ENCODE results near the gene PHTF2.
"Not testable (repeated sequence)": the region's sequence is repeated elsewhere in the genome, so short reads cannot be mapped to it uniquely, and the experiment has no call there.

PHTF2 gene

DNA sequence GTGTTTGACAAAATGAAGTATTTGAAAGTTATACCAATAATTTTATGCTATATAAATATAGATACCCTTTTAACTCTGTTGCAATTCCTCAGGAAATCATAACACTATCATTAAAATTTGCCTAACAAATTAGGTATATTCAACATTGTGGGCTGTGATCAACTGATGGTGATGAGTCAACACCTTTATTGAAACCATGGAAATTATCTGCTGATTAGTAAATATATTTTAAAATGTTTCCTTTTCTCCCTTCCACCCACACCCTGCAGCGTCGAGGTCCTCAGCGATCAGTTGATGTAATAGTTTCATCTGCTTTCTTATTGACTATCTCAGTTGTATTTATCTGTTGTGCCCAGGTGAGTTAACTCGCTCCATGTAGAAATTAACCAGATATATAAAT is 143.9 kb downstream of the PHTF2 start:
- no peak for FAIRE-seq

DNA sequence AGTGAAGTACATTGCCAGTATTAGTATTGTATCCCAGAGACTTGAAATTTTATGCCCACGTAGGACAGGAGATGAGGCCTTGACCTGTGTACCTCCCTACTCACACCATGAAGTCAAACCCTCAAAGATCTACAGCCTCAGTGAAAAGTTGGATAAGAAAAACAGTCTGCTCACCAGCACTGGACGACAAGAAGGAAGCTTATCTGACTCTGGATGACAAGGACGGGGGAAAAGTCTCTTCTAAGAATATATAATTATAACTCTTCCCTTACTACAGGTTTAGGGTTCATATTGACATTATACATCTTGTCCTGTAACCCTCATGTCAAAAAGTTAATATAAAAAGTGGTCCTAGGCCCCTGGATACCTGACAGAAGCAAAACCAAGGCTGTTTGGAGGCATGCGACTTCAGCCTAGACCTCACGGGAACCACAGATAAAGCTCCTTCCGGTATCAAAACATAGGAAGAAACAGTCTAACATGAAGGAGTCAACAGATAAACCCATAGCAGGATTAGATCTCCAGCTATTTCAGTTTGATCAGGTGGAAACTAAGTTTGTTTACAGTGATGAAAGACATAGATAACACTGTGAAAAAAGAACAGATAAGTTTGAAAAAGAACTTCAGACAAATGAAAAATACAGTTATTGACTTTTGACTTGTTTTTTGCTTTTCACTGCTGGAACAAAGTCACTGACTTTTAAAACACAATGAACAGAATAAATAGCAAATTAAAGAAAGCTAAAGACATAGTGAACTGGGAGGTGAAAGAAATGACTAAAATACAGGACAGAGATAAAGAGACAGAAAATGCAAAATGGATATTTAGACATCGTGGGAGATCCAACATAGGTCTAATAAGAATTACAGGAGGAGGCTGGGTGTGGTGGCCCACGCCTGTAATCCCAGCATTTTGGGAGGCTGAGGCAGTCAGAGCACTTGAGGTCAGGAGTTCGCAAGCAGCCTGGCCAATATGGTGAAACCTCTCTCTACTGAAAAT is 145.9 kb downstream of the PHTF2 start:
- FAIRE-seq = no peak

DNA sequence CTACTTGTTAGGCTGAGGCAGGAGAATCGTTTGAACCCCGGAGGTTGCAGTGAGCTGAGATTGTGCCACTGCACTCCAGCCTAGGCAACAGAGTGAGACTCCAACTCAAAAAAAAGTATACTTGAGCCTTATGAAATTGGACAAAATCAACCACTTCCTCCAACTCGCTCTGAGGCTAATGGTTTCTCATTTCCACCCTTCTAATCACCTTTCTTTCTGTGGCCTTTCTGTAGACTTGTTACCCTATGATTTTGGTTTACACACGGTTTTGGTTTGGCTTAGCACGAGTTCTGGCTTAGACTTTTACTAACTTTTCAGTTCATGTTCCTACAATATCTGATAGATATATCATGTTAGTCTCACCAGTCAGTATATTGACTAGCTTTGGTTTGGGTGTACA is 152.0 kb downstream of the PHTF2 start:
- FAIRE-seq = no peak

DNA sequence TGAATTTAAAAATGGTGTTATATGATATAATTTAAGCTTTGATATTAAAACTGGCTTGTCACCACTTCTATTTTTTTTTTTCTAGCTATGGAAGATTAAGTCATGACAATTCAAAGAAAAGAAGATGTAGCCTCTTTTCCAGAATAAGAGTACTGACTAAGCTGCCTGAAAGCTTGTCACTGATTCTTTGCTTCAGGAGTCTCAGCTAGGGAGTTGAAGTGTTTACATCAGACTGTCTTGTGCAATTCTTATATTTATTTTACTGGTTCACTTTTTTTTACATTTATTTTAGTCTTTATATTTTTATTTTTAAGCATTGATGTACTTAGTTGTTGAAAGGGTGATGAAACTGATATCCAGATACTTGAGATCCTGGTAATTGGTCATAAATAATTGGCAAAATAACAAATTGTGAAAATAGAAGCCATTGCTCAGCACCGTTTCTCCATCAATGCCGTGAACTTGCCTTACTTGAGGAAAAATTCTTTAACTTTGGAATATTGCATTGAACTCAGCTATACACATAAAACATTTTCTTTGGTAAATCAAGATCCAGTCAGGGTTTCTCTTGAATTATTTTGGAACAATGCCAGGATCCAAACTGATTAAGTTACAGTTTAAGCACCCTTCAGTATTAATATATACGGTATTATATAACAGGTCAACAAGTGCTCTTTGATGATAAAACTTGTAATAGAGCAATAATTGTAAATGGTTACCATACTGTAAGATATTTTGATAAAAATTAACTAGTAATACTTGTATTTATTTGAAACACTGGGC is 156.4 kb downstream of the PHTF2 start:
- FAIRE-seq = no peak

DNA sequence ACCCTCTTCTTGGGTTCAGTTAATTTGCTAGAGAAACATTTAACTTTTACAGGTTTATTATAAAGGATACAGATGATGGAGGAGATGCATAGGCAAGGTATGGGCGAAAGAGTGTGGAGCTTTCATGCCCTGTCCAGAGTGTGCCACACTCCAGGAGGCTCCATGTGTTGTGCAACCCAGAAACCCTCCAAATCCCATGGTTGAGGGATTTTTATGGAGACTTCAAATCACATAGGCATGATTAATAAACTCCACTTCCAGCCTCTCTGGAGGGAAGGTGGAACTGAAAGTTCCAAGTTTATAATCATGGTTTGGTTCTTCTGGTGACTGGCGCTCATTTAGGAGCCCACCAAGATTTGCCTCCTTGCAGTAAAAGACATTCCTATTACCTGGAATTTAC is 159.9 kb downstream of the PHTF2 start:
- FAIRE-seq = no peak

DNA sequence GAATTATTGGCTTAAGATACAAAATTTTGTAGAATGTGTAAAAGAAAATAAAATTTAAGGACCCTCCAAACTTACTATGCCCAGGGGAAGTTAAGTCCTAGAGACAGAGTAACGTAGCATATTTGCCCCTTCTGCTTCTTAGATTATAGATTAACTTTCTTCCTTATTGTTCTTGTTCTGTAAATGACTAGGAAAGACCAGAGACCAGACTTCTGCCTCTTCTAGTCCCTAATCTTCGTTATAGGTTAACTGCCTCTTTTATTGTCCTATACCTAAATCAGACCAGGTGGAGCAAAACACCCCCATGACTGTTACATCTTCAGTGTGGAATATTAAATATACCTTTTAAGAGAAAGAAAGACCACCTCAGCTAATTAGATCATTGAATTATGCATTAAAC is 160.5 kb downstream of the PHTF2 start:
- FAIRE-seq = no peak

DNA sequence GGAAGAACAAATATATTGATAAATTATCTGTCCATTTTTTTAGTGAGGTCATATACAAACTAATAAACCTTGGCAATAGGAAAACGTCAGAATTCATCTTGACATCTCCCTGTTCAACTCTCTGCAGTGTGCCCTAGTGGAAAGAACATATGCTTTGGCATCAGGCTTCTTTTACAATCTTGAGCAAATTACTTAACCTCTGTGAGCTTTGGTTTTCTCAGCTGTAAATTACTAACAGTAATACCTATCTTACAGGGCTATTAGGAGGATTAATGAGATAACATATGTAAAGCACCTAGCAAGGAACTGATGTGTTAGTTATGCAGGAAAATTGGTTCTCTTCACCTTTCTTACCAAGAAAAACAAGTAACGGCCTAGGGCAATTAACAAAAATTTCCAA is 161.8 kb downstream of the PHTF2 start:
- no peak for FAIRE-seq

DNA sequence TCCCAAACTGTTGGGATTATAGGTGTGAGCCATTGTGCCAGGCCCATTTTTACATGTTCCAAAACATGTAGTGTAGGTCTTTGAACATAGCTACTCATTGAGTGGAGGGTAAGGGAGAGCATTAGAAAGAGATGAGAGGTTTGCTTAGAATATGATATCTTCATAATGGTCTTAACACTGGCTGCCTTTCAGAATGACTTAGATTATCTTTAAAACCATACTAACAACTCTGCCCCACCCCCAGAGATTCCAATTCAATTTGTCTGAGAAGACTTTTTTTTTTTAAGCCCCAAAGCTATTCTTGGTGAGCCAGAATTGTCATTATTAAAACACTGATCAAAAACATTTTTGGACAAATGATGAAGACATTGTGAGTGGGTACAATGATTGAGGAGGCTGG is 168.9 kb downstream of the PHTF2 start:
- no peak for FAIRE-seq

DNA sequence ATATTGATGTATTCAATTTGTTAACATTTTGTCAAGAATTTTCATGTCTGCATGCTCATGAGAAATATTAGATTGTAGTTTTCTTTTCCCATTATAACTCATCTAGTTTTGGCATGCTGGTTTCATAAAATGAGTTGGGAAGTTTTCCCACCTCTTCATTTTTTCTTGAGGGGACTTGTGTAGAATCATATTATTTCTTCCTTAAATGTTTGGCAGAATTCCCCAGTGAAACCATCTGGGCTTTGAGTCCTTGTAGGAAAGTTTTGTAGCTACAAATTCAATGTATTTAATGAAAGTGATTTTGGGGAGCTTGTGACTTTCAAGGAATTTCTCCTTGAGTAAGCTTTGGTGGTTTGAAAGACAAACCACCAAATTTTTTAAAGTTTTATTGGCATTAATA is 173.2 kb downstream of the PHTF2 start:
- FAIRE-seq = no peak

DNA sequence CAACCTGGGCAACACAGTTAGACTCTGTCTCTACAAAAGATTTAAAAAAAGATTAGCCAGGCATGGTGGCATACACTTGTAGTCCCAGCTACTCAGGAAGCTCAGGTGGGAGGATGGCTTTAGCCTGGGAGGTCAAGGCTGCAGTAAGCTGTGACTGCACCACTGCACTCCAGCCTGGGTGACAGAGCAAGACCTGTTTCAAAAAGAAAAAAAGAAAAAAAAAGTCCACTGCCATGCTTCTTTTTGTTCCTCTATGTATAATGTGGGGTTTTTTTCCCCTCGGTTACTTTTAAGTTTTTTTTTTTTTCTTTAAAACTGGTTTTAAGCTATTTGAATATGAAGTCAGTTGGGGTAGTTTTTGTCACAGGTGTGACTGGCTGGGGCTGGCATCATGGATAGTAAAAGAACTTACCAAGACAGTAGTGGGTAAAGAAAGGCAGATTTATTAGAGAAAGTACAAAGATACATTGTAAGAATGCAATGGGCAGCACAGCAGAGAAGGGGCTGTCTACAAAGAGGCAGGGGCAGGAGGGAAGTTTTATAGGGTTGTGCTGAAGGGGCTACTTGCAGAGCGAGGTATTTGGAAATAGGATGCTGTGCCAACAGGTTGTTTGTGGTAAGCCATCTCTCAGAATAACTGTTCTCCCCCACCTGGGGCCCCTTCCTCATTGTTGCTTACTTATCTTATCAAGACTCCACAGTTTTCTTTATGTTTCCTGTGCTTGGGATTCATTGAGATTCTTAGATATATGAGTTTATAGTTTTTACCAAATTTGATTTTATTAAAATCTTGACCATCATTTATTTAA is 177.3 kb downstream of the PHTF2 start:
- FAIRE-seq = no peak

DNA sequence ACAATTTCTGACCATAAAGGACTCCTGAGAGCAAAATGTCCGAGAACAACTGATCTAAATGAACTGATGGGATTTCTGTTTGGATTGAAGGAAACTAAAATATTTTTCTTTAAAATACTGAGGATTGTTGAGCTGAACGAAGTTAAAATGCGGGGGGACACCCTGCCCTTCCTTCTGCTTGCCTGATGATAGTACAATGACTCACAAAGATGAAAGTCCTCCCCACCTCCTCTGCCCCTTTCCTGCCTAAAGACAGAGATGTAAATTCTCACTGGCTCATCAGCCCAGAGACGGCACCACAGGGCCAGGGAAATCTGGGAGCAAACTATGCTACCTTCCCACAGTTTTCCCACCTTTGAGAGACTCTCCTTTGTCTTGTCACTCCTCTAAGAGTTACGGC is 180.6 kb downstream of the PHTF2 start:
- FAIRE-seq = no peak

DNA sequence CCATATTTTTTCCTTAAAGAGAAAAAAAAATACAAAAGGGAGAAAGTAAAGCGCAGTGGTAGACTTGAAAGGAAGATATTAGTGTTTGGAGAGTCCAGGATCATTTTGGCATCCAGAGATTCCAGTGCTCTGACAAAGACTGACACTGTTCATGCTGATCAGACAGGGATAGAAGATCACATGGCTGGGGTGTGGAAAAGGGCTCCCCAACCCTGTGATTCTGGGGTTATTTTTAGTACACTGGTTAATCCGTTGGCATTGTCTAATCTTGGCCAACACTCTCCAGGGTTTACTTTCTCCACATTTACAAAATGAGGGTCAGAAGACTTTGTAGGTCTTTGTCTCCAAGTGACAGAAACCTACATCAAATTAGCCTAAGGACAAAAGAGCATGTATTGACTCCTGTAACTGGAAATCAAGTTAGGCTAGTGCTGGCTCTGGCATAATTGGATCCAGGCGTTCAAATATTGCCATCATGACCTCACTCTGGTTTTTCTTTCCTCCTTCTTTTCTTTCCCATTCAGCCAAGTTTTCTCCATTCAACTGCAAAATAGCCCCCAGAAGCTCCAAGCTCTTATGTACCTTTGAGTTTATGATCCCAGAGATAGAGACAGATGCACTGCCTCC is 181.6 kb downstream of the PHTF2 start:
- no peak for FAIRE-seq

DNA sequence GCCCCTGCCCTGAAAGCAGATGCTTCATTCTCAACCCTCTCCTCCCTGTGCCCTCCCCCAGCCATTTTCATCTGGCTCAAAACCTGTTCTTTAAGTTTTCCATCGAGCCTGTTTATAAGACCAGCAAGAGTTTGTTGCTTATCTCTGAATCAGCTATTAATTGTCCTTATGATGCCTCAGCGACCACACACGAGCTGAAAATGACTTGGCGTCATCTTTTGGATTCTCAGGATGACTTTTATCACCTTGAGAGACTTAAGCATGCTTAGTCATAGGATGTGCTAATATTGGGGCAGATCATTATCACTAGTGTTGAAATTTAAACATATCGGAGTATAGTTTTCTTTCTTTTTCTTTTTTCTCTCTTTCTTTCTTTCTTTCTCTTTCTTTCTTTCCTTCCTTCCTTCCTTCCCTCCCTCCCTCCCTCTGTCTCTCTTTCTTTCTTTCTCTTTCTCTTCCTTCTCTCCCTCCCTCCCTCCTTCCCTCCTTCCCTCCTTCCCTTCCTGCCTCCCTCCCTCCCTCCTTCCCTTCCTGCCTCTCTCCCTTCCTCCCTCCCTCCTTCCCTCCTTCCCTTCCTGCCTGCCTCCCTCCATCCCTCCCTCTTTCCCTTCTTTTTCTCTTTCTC is 184.5 kb downstream of the PHTF2 start:
- FAIRE-seq = no peak

DNA sequence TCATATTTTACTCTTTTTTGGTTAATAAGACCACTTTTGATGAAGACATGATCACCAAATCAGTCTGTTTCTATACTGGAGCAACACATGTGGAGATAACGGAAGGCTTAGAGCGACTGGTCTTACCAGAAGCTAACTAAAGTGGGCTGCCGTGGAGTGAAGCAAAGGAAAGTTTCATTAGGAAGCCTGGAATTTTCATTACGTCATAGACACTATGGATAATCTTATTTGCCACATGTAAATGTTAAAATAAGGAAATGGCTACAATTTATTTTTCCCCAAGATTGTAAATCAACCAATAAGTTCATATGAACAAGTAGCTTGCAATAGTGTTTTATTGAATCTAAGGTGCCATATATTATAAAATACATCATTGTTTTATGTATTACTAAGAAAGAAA is 185.4 kb downstream of the PHTF2 start:
- no peak for FAIRE-seq

DNA sequence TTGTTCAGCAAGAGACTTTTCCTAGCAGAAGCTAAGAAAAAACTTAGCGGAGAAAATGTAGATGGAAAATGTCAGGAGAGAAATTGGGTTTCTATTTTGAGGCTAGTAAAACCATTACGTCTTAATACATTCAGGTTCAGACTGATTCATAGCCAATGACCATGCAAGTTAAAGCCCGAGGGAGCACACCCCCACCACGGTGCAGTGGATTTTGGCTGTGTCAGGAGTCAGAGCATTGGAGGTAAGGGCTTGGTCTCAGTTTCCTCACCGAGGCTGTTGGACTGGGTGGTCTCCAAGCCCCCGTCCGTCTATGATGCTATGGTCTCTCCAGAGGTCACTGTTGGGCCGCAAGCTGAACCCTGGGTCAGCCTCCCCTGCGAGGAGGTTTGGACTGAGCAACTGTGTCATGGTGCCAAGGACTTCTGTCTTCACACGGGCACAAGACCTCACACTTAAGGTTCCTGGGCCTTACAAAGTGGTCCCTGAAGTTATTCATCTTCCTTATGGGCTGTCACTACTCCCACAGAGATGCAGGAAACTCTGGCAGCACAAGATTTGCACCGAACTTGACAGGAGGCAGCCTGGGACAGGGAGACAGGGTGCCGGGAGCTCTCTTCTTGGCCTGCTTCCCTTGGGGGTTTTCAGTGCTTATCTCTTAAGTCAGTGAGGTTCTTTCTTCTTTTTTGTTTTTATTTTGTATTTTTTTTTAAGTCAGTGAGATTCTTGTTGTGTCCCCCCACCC is 186.8 kb downstream of the PHTF2 start:
- FAIRE-seq = no peak

DNA sequence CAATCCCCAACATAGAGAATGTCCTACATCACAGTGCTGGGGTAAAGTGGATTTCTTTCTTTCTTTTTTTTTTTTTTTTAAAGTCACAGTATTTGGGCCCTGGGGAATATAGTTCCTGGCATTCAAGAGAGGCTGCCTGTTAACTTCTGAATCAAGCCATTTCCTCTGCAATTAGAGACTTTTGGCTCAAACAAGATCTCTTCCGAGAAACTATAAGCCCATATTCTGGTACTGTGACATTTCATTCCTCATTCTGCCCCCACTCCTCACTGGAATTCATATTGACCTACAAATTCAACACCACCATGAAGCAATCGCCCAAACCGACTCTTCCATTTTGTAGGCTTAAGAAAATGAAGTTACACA is 187.4 kb downstream of the PHTF2 start:
- no peak for FAIRE-seq

DNA sequence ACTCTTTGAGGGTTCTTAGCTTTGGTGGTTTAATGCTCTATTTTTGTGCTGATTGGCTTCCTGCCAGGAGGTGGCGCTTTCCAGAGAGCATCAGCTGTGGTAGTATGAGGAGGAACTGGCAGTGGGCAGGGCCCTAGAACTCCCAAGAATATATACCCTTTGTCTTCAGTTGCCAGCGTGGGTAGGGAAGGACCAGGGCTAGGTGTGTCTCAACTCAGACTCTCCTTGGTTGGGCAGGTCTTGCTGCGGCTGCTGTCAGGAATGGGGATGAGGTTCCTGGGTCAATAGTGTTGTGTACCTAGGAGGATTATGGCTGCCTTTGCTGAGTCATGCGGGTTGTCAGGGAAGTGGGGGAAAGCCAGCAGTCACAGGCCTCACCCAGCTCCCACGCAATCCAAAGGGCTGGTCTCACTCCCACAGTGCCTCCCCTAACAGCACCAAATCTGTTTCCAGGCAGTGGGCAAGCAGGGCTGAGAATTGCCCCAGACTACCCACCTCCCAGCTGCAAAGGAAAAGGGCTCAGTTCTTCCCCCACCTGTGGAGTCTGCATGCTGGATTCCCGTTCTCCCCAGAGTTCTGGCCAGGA is 191.5 kb downstream of the PHTF2 start:
- no peak for FAIRE-seq

DNA sequence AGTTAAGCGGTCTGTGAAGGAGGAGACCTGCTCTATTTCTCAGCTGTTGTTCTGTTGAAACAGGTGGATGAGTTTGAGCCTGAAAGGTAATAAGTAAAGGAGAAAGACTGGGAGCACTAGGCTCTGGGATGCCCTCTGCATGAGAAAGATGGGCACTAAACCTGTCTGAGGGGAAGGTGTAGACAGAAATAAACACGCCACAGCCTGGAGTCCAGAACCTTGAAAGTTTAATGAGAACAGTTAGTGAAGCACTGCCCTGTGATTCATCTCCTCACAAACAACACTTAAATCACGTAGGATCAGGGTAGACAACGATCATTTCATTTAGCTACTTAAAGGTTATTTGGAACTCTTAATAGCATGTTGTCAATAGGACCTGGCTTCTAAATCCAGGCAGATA is 193.1 kb downstream of the PHTF2 start:
- FAIRE-seq = no peak

DNA sequence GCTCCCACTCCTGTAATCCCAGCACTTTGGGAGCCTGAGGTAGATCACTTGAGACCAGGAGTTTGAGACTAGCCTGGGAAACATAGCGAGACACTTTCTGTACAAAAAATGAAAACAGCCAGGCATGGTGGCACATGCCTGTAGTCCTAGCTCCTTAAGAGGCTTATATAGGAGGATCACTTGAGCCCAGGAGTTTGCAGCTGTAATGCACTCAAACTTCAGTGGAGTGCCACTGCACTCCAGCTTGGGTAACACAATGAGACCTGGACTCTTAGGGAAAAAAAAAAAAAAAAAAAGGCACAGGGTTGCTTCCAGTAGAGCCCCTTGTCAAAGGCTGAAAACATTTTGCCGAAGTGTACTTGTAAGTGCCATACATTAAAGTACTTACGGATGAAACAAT is 195.3 kb downstream of the PHTF2 start:
- FAIRE-seq = no peak

DNA sequence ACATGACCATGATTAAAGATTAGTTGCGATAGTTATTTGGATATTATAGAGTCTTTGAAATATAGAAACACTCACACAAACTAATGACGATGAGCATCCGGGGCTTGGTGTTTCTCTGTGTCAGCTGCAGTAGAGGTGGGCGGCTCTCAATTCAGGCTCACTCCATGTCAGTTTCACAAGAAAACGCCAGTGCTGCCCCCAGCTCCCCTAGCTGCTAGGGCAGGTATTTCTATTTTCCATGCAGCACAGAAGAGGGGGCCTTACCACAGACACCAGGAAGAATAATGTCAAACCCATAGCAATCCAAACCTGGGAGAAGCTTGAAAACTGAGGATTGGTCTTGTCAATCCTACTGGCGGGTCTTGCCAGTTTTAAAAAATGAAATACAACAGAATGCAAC is 197.1 kb downstream of the PHTF2 start:
- FAIRE-seq = no peak

DNA sequence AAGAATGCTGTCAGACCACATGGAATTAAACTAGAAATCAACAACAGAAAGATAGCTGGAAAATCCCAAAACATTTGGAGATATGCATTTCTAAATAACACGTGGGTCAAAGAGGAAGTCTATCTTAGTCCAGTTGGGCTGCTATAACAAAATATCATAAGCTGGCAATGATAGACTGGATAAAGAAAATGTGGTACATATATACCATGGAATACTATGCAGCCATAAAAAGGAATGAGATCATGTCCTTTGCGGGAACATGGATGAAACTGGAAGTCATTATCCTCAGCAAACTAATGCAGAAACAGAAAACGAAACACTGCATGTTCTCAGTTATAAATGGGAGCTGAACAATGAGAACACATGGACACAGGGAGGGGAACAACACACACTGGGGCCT is 200.6 kb downstream of the PHTF2 start:
- not testable (repeated sequence) for FAIRE-seq
